ENCODE data around the gene CERS6.

- TF ChIP-seq GATA2 (IDR thresholded peaks at IDR 0.05; ENCODE audit: low read depth, low read length) (no peak), GATA3 (IDR thresholded peaks at IDR 0.05; ENCODE audit: low read depth, low read length) (no peak)
Observed at GRCh38 chr2:168427451-168427850, 28.6 kb upstream of the CERS6 start.
